GM18873 (cell line): ENCODE results near the gene SCG5.

Experiments
- ATAC-seq: cut with Tn5 transposase; IDR thresholded peaks from one replicate; pipeline ENCODE4 v1.9.1; 2021; ENCODE audit warnings: mild to moderate bottlenecking, moderate library complexity, moderate number of reproducible peaks; ENCODE audit not compliant: unreplicated experiment, low FRiP score

Gene SCG5

GRCh38 chr15:32657941-32658340, 16.4 kb downstream of the SCG5 start:
- no peak for ATAC-seq

- no peak for ATAC-seq
These were observed 18.0 kb downstream of the SCG5 start for GRCh38 chr15:32659340-32660155.

DNA sequence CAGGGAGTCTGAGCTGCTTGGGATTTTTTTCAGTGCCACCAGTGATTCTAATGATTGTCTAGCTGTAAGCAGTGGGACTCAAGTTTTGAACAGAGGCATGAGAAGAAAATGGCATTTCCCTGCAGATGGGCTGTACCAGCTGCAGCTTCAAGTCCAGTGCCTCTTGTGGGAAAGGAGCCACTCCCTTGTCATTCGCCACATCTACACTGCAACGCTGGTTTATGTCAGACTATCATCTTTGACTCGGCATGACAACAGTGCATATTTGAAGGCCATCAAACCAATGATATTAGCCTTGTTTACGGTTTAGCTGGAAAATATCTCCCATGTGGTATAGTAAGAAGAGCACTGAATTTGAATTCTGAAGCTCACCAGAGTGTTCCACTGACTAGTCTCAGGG, 22.2 kb downstream of the SCG5 start:
- no peak for ATAC-seq

DNA sequence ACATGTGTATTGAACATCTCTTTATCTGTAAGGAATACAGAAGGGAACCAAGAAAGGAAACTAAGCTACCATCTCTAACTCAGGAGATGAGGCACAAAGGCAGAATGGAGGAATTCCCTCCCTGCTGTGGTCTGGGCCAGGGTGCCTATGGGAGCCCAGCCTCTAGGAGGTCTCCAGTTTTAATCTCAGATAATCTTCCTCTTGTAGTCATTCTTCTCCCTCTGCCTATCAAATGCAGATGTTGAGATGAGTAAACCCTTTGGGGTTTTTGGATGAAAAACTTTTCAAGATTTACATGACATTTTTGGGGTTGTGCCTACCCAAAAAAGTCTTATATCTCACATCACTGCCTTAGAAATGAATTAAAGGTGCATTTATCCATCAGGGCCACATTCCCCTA, 23.3 kb downstream of the SCG5 start:
- no peak for ATAC-seq

DNA sequence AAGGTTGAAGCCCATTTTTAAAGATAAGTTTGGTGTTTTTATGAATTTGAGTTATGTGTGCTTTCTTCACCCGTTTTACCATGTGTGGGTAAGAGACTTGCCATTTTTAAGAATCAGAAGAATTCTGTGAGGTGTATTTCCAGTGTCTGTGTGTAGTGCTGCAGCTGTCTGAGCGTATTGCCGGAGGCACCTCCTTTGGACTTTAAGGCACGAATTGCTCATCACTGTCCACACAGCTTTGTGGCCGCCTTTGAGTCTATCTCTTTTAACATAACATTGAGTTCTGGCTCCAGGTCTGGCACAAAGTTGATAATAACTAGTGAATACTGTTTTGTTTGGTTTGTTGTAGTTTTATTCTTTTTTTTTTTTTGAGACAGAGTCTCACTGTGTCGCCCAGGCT, 25.8 kb downstream of the SCG5 start:
- no peak for ATAC-seq

DNA sequence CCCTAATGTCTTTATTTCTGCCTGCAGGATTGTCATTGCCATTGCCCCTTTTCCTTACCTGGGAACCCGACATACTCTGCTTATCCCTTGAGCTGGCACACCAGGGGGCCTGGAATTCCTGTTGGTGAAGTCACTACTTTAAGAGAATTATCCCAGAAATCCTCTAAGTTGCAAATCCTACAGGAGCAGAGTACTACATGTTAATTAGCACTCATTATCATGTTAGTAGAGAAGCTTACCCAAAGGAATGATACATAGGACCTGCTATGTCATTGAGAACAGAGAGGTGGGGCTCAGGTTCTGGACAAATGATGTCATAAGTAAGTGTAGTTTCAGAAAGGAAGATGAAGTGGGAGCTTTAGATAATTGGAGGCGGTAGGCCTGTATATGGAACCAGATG, 27.4 kb downstream of the SCG5 start:
- no peak for ATAC-seq

- no peak for ATAC-seq
These were observed 28.5 kb downstream of the SCG5 start for GRCh38 chr15:32669896-32670611.

DNA sequence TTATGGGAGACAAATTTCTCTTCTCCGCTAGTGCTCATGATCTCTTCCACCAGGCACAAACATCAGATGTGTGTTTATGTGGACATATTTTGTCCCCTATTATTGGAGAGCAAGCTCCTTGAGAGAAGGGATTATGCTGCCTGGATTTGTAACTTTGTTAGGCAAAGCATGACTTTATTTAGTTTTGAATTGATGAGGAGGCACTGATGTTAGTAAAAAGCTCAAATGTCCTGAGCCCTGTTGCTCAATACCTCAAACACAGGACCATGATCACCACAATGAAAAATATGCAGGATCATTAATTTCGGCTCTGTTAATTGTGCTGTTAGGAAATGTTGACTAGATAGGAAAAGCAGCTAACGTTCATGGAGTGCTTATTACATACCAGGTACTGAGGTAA, 29.1 kb downstream of the SCG5 start:
- no peak for ATAC-seq

DNA sequence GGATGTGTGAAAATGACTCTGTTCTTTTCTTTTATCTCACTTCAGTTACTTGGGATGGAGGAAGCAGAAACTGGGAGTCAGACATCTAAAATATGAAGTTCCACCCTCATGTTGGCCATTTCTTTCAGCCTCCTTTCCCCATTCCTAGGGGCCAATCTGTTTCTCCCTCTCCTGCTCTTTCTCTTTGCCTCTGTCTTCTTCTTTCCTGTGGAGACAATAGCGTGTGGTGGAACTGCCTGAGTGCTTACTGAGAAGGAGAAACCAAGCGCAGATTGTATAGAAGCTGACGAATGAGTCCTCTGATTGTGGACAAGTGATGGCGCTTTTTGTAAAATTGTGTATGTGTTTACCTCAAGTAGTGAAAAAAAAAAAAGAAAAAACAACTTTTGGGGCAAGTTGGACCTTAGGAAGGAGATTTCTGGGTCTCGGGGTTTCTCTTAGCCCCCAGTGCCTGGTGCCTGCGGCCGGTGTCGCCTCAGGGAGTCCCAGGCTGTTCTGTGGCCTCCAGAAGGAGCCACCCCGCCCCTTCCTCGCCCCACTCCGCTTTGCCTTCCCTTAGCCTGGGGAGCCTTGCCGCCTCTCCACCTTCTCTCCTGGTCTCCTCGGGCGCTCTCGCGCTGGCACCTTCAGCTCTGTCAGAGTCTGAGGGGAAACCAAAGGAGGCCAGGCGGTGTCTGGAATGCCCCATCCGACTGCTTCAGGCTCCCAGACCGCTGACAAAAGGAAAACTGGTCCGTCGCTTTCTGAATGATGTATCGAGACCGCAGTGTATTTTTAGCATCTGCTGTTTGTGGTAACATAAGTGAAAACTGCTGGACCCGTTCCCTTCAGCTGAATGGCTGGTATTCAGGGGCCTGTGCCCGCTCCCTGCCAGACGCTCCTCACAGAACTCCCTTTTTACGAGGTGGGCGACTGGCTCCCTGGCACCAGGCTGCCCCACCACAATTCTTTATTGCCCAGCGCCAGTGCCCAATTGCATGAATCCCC, 30.1 kb downstream of the SCG5 start:
- ATAC-seq = no peak

- ATAC-seq = no peak
These were observed 33.2 kb downstream of the SCG5 start for GRCh38 chr15:32674681-32675080.

DNA sequence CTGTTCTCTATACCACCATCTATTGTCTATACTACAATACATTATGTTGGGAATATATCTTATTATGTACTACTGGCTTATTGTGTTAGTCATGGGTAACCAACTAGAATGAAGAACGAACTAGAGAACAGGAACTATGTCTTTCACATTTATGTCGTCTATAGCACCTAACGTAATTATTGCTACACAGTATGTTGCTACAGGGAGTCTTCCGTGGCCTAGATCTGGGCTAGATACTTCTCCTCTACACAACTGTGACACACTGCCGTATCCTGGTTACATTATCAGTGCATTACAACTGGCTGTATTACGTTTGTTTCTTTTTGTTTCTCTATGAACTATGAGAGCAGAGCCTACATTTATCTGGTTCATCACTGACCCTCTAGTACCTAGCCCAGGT, 34.0 kb downstream of the SCG5 start:
- ATAC-seq = no peak

GRCh38 chr15:32676169-32676568, 34.7 kb downstream of the SCG5 start:
- no peak for ATAC-seq

DNA sequence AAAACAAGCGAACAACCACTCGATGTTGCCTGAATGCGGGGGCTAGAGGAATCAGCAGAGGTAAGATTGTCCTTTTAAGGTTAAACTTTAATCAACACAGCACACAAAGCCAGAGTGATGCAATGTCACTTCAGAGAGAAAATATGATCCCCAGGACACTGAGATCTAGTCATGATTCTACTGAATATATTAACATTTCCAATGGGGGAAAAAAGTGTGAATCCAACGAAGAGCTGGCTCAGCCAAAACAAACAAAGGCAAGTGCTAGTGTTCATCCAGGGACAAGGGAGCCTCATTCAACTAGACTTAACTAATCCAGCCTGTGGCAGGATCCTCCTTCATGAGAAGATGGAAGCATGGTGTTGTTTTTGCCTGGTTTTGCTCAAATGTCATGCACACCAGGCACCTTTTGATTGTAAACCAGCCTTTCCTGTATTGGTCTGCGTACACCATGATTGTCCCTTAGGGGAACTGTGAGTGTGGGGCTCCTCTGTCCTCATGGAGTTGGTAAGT, 35.8 kb downstream of the SCG5 start:
- ATAC-seq = no peak

DNA sequence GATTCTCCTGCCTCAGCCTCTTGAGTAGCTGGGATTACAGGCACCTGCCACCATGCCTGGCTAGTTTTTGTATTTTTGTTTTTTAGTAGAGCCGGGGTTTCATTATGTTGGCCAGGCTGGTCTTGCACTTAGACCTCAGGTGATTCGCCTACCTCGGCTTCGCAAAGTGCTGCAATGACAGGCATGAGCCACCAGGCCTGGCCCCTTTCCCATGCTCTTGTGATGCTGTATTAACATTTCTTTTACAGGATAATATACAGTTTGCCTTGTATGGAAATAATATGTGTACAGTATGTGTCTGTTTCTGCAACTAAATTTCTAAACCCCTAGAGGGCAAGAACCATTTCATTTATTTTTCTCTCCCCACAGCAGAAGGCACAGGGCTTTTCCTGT, 37.8 kb downstream of the SCG5 start:
- ATAC-seq = no peak

- no peak for ATAC-seq
These were observed 41.1 kb downstream of the SCG5 start for GRCh38 chr15:32682569-32682968.

GRCh38 chr15:32682977-32683630, 41.6 kb downstream of the SCG5 start:
- ATAC-seq = no peak

GRCh38 chr15:32683906-32684584, 42.5 kb downstream of the SCG5 start:
- ATAC-seq = no peak

GRCh38 chr15:32685576-32685975, 44.1 kb downstream of the SCG5 start:
- ATAC-seq = no peak

- no peak for ATAC-seq
These were observed 46.0 kb downstream of the SCG5 start for GRCh38 chr15:32687556-32687955.
